Mammary epithelial cell (primary cell): ENCODE data around the gene TMEM176A.

Experiments
- CTCF ChIP-seq, 2 donors: IDR thresholded peaks in 1 of 2; conservative IDR thresholded peaks in 1 of 2; 2 replicates each; pipeline ENCODE4 v1.5.1; 2011 to 2012; ENCODE audit warnings: inconsistent platforms in 2 of 2, low read length in 2 of 2, mild to moderate bottlenecking in 2 of 2, control low read depth in 1 of 2, low read depth in 1 of 2; ENCODE audit not compliant: insufficient read depth in 1 of 2; ENCODE audit errors: extremely low read depth in 1 of 2
- EZH2 ChIP-seq: IDR thresholded peaks from 2 replicates; pipeline ENCODE4 v1.6.1; 2012; ENCODE audit warnings: low read length, inconsistent platforms, borderline replicate concordance

- no peak for TF ChIP-seq CTCF (conservative IDR thresholded peaks at IDR 0.05 in 1 of 2, IDR thresholded peaks at IDR 0.05 in 1 of 2; ENCODE audit: extremely low read depth in 1 of 2, insufficient read depth in 1 of 2, low read depth in 1 of 2, low read length in 2 of 2)
- peak; percentile 75 for TF ChIP-seq EZH2
Measured at GRCh38 chr7:150799741-150800580, 608 bp upstream of the TMEM176A start, which contains the start of gene TMEM176B.
